Endodermal cell (in vitro differentiated cells): ENCODE measurements around the gene C13orf46. TPM values are rescaled to one million over a fixed set of nuclear protein-coding genes. Genes with fewer than 3 reads are reported as not detected.

Source experiments
- DNase-seq: peaks from one replicate; pipeline ENCODE4 v3.0.0-alpha.2; 2017
- H3K27ac ChIP-seq: 2 replicates; pipeline ENCODE4 v1.5.1; 2013; ENCODE audit warnings: mild to moderate bottlenecking, low read depth, low read length, moderate library complexity
- H3K27me3 ChIP-seq: 2 replicates; pipeline ENCODE4 v1.6.1; 2013; ENCODE audit warnings: mild to moderate bottlenecking, low read length, moderate library complexity; ENCODE audit not compliant: insufficient read depth, control insufficient read depth, poor library complexity, severe bottlenecking
- H3K36me3 ChIP-seq: 2 replicates; pipeline ENCODE4 v1.7.0; 2013; ENCODE audit warnings: mild to moderate bottlenecking, low read length, moderate library complexity; ENCODE audit not compliant: control insufficient read depth, insufficient read depth
- H3K4me1 ChIP-seq: one replicate; pipeline ENCODE4 v1.7.0; 2013; ENCODE audit warnings: low read length; ENCODE audit not compliant: control insufficient read depth, insufficient read depth
- H3K4me3 ChIP-seq: 2 replicates; pipeline ENCODE4 v1.5.1; 2013; ENCODE audit warnings: mild to moderate bottlenecking, low read length, moderate library complexity
- H3K9ac ChIP-seq: 2 replicates; pipeline ENCODE4 v1.6.1; 2013; ENCODE audit warnings: mild to moderate bottlenecking, low read length, moderate library complexity; ENCODE audit not compliant: poor library complexity, severe bottlenecking; ENCODE audit errors: extremely low read depth
- H3K9me3 ChIP-seq: 2 replicates; pipeline ENCODE4 v1.6.1; 2013; ENCODE audit warnings: mild to moderate bottlenecking, low read length, moderate library complexity; ENCODE audit not compliant: control insufficient read depth
- H3K27ac Mint-ChIP-seq: 2 replicates; pipeline ENCODE4 v1.8.0; 2020; ENCODE audit warnings: mixed read lengths
- H3K27me3 Mint-ChIP-seq: 2 replicates; pipeline ENCODE4 v1.8.0; 2021; ENCODE audit warnings: mild to moderate bottlenecking, mixed read lengths; ENCODE audit not compliant: insufficient read depth
- H3K36me3 Mint-ChIP-seq: 2 replicates; pipeline ENCODE4 v1.8.0; 2020; ENCODE audit warnings: low read depth, mixed read lengths
- H3K4me1 Mint-ChIP-seq: 2 replicates; pipeline ENCODE4 v1.8.0; 2020; ENCODE audit warnings: mixed read lengths
- H3K4me3 Mint-ChIP-seq: 2 replicates; pipeline ENCODE4 v1.8.0; 2020; ENCODE audit warnings: mild to moderate bottlenecking, moderate library complexity, mixed read lengths
- H3K9me3 Mint-ChIP-seq: 2 replicates; pipeline ENCODE4 v1.8.0; 2020; ENCODE audit warnings: mild to moderate bottlenecking, mixed read lengths
- WGBS, 2 experiments: methylation state at CpG; one replicate each; pipeline versions ENCODE4 v1.1.5 to v1.1.7; 2013; ENCODE audit warnings: missing lambda C conversion rate in 2 of 2, mixed read lengths in 1 of 2; ENCODE audit not compliant: insufficient coverage in 1 of 2, insufficient read length in 1 of 2; 5-methylcytosine and 5-hydroxymethylcytosine counted together
- total RNA-seq, 2 donors: library from RNA; stranded (reverse); fragmentation: NEBNext Ultra II Directional in 1 of 2; extraction: Animal tissue kit (Norgen Biotek cat#: 25700) in 1 of 2; gene quantifications; 2 replicates in 1 of 2; 3 replicates in 1 of 2; pipeline ENCODE4 v1.2.1, GENCODE V29; 2021
- TF ChIP-seq, protein P1 (sequence below): fragments of 200-600 bp; sonication (generic); conservative IDR thresholded peaks from 2 replicates; pipeline ENCODE4 v1.5.0; 2021; ENCODE audit warnings: antibody characterized with exemption, mild to moderate bottlenecking

Gene C13orf46
- total RNA-seq, 2 donors from 2014 or later = 0.20 to 0.27 TPM

DNA sequence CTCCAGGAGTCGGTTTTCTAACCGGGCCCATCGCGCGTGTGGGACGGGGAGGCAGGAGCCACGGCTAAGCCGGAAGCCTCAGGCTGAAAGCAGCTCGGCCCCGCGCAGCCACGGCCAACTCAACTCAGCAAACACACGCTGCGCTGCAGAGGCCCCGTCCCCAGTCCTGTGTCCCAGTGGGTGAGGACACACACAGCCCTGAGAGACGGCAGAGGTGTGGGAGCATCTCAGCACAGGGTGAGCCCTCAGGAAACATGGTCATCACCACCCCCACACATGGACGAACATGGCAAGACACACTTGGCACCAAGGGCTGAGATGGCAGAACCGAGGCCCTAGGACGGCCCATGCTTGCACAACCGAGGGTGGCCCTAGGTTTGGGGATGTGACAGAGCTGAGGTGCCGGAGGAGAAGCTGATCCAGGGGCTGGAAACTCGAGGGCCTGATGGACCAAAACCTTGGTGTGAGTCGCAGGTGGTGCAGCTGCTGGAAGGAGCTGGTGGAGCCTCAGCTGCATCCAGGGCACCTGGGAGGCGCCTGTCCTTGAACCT, 29.0 kb upstream of the C13orf46 start:
- Histone ChIP-seq H3K27me3 (no peaks in the 10 kb centered on the region), H3K4me1 (no peaks in the 10 kb centered on the region), H3K9me3 (no peaks in the 10 kb centered on the region), H3K9ac (no peak overlapping the region), H3K36me3 (no peaks in the 10 kb centered on the region), H3K4me3 (no peak overlapping the region), H3K27ac (no peak overlapping the region)
- Mint-ChIP-seq H3K27me3 (no peaks in the 10 kb centered on the region), H3K9me3 (no peaks in the 10 kb centered on the region), H3K36me3 (peaks cover 2% of the 10 kb centered on the region), H3K4me3 (no peak overlapping the region), H3K27ac (no peak overlapping the region), H3K4me1 (no peaks in the 10 kb centered on the region)
- no peak for DNase-seq
- TF ChIP-seq, protein P1, sequence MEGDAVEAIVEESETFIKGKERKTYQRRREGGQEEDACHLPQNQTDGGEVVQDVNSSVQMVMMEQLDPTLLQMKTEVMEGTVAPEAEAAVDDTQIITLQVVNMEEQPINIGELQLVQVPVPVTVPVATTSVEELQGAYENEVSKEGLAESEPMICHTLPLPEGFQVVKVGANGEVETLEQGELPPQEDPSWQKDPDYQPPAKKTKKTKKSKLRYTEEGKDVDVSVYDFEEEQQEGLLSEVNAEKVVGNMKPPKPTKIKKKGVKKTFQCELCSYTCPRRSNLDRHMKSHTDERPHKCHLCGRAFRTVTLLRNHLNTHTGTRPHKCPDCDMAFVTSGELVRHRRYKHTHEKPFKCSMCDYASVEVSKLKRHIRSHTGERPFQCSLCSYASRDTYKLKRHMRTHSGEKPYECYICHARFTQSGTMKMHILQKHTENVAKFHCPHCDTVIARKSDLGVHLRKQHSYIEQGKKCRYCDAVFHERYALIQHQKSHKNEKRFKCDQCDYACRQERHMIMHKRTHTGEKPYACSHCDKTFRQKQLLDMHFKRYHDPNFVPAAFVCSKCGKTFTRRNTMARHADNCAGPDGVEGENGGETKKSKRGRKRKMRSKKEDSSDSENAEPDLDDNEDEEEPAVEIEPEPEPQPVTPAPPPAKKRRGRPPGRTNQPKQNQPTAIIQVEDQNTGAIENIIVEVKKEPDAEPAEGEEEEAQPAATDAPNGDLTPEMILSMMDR = no peak
- 92 to 95% methylated on average over 24 of the region's 24 CpGs for WGBS, 2 experiments

GRCh38 chr13:114002009-114002544, 28.2 kb upstream of the C13orf46 start:
- Mint-ChIP-seq H3K9me3 (no peaks in the 10 kb centered on the region), H3K4me1 (no peaks in the 10 kb centered on the region), H3K27ac (no peak overlapping the region), H3K36me3 (peaks cover 2% of the 10 kb centered on the region), H3K4me3 (no peak overlapping the region), H3K27me3 (no peaks in the 10 kb centered on the region)
- Histone ChIP-seq H3K27ac (no peak overlapping the region), H3K27me3 (no peaks in the 10 kb centered on the region), H3K9me3 (no peaks in the 10 kb centered on the region), H3K4me3 (no peak overlapping the region), H3K36me3 (no peaks in the 10 kb centered on the region), H3K9ac (no peak overlapping the region), H3K4me1 (no peaks in the 10 kb centered on the region)
- no peak for DNase-seq
- 92 to 93% methylated on average over 22 to 27 of the region's 27 CpGs for WGBS, 2 experiments
- TF ChIP-seq, protein P1 = no peak

DNA sequence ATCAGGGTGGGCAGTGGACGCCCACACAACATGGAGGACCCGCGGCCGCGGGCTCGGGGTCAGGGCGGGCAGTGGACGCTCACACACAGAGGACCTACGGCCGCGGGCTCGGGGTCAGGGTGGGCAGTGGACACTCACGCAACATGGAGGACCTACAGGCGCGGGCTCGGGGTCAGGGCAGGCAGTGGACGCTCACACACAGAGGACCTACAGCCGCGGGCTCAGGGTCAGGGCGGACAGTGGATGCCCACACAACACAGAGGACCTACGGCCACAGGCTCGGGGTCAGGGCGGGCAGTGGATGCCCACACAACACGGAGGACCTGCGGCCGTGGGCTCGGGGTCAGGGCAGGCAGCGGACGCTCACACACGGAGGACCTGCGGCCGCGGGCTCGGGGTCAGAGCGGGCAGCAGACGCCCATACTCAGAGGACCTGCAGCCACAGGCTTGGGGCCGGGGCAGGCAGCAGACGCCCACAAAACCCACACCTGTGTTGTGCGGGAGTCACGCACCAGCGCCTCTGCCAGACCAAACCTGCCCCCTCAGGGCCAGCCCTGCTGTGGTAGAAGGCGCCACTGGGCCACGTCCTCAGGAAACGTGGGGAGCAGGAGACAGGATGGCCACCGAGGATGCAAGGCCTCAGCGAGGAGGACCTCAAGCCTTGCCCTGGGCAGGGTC, 27.6 kb upstream of the C13orf46 start:
- no peak overlapping the region for H3K27ac Mint-ChIP-seq
- WGBS, 2 experiments = 93 to 96% methylated on average over 38 to 46 of the region's 46 CpGs

More for the DNA sequence above, 27.6 kb upstream of the C13orf46 start:
- Mint-ChIP-seq H3K4me3 (no peak overlapping the region), H3K36me3 (peaks cover 2% of the 10 kb centered on the region), H3K4me1 (no peaks in the 10 kb centered on the region), H3K27me3 (no peaks in the 10 kb centered on the region), H3K9me3 (no peaks in the 10 kb centered on the region)
- DNase-seq = no peak
- no peak overlapping the region for H3K27ac ChIP-seq
- H3K9me3 ChIP-seq = no peaks in the 10 kb centered on the region
- H3K27me3 ChIP-seq = no peaks in the 10 kb centered on the region
- H3K36me3 ChIP-seq = no peaks in the 10 kb centered on the region
- TF ChIP-seq, protein P1 = no peak
- no peak overlapping the region for H3K4me3 ChIP-seq
- H3K9ac ChIP-seq = no peak overlapping the region
- no peaks in the 10 kb centered on the region for H3K4me1 ChIP-seq
